Measurements from ENCODE around the gene DCAF11.

Gene DCAF11

DNA sequence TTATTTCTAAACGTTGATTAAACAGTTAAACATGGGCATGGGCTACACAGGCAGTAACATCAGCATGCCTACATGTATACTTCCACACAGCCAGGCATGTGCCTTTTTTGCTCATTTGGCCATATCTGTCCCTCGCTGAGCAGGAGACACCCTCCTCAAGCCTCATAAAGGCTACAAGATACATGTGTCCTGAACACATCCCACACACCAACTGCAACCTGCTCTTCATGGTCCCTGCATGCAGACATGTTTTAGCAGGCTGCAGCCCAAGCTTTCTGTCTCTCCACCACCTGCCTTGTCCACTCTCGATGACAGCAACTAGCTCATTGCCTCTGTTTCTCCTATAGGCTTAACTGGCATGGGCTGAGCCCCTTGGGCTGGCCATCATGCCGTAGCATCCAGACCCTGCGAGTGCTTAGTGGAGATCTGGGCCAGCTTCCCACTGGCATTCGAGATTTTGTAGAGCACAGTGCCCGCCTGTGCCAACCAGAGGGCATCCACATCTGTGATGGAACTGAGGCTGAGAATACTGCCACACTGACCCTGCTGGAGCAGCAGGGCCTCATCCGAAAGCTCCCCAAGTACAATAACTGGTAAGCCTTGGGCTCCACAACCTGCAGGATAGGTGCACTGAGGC, 17.9 kb upstream of the DCAF11 start:
- no peak for TF ChIP-seq CTCF (IDR thresholded peaks at IDR 0.05; ENCODE audit: low read length, missing control alignments)
- no peak for DNase-seq (ENCODE audit: low read depth)
- no peak overlapping the region for H3K4me3 ChIP-seq (replicated peaks; ENCODE audit: low read depth, low read length)

- H3K4me3 ChIP-seq (replicated peaks; ENCODE audit: low read depth, low read length): no peak overlapping the region
- TF ChIP-seq CTCF (IDR thresholded peaks at IDR 0.05; ENCODE audit: low read length, missing control alignments): no peak
- DNase-seq (ENCODE audit: low read depth): no peak
Measured at GRCh38 chr14:24098229-24098926, 16.2 kb upstream of the DCAF11 start.

- no peak for DNase-seq (ENCODE audit: low read depth)
- H3K4me3 ChIP-seq (replicated peaks; ENCODE audit: low read depth, low read length): no peak overlapping the region
- TF ChIP-seq CTCF (IDR thresholded peaks at IDR 0.05; ENCODE audit: low read length, missing control alignments): no peak
Measured at GRCh38 chr14:24098927-24099813, 15.4 kb upstream of the DCAF11 start.

- DNase-seq (ENCODE audit: low read depth): no peak
- no peak for TF ChIP-seq CTCF (IDR thresholded peaks at IDR 0.05; ENCODE audit: low read length, missing control alignments)
- H3K4me3 ChIP-seq (replicated peaks; ENCODE audit: low read depth, low read length): no peak overlapping the region
Measured at GRCh38 chr14:24100197-24100981, 14.2 kb upstream of the DCAF11 start.

- DNase-seq (ENCODE audit: low read depth): no peak
- H3K4me3 ChIP-seq (replicated peaks; ENCODE audit: low read depth, low read length): no peak overlapping the region
- TF ChIP-seq CTCF (IDR thresholded peaks at IDR 0.05; ENCODE audit: low read length, missing control alignments): no peak
Measured at GRCh38 chr14:24100982-24101494, 13.5 kb upstream of the DCAF11 start.

DNA sequence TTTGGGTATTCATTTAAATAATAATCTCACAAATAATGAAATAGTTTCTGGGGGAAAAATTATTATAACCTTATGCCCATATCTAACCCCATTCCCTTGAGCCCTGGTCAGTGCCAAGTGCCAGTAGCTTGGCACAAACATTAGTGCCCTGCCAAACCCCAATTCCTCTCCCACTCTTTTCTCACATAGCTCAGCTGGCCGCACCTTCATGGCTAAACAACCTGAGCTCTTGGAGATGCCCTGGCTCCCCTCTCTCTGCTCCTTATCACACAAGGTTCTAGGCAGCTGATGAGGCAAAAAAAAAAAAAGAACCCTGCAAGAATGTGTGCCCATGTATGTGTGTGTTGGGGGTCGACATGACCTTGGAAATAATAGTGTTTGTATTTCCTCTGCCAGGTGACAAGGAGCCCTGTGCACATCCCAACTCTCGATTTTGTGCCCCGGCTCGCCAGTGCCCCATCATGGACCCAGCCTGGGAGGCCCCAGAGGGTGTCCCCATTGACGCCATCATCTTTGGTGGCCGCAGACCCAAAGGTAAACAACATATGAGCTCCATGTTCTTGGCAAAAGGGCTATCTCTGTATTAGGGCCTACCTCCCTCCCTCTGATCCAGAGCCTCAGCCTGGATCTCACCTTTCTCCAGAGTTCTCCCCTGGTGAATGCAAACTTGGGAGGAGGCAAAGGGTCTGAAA, 12.1 kb upstream of the DCAF11 start:
- no peak for DNase-seq (ENCODE audit: low read depth)
- TF ChIP-seq CTCF (IDR thresholded peaks at IDR 0.05; ENCODE audit: low read length, missing control alignments): no peak

More for the DNA sequence above, 12.1 kb upstream of the DCAF11 start:
- no peak overlapping the region for H3K4me3 ChIP-seq (replicated peaks; ENCODE audit: low read depth, low read length)
